Heart left ventricle (tissue), 16 donors: ENCODE measurements around the gene ABCC4. TPM values are rescaled to one million over a fixed set of nuclear protein-coding genes. Genes with fewer than 3 reads are reported as not detected.

ENCODE experiments used
- ATAC-seq, 4 donors: fragments of 200-7000 bp; cut with Tn5 transposase; one replicate each; pipeline ENCODE4 v1.9.1; 2020 to 2022; ENCODE audit warnings: moderate library complexity in 4 of 4, mild to moderate bottlenecking in 3 of 4, moderate number of reproducible peaks in 1 of 4
- DNase-seq, 5 donors: peaks; one replicate each; pipeline ENCODE4 v3.0.0-alpha.2; 2020
- H3K27ac ChIP-seq, 12 donors: fragments of 200-600 bp; sonication (generic) in 4 of 12; one replicate each; pipeline versions ENCODE4 v1.5.0 to v1.8.0; 2016 to 2022; ENCODE audit warnings: mild to moderate bottlenecking in 2 of 12
- H3K27me3 ChIP-seq, 9 donors: fragments of 200-600 bp; sonication (generic) in 2 of 9; one replicate each; pipeline versions ENCODE4 v1.5.1 to v1.8.0; 2016 to 2022; ENCODE audit warnings: mild to moderate bottlenecking in 3 of 9
- H3K36me3 ChIP-seq, 9 donors: fragments of 200-600 bp; sonication (generic) in 2 of 9; one replicate each; pipeline versions ENCODE4 v1.5.0 to v1.8.0; 2018 to 2022; ENCODE audit warnings: mild to moderate bottlenecking in 2 of 9
- H3K4me1 ChIP-seq, 12 donors: fragments of 200-600 bp; sonication (generic) in 4 of 12; one replicate each; pipeline versions ENCODE4 v1.5.0 to v1.8.0; 2016 to 2022; ENCODE audit warnings: mild to moderate bottlenecking in 3 of 12
- H3K4me3 ChIP-seq, 12 donors: fragments of 200-600 bp; sonication (generic) in 4 of 12; one replicate each; pipeline versions ENCODE4 v1.5.0 to v1.8.0; 2017 to 2022; ENCODE audit warnings: mild to moderate bottlenecking in 9 of 12, moderate library complexity in 4 of 12
- H3K9me3 ChIP-seq, 12 donors: fragments of 200-600 bp; sonication (generic) in 4 of 12; one replicate each; pipeline versions ENCODE4 v1.5.0 to v1.8.0; 2016 to 2022; ENCODE audit warnings: mild to moderate bottlenecking in 1 of 12
- POLR2A ChIP-seq, 2 donors: fragments of 450-650 bp; IDR thresholded peaks; one replicate each; pipeline ENCODE4 v1.6.1; 2017; ENCODE audit warnings: antibody characterized with exemption in 2 of 2, mild to moderate bottlenecking in 2 of 2, moderate library complexity in 2 of 2
- WGBS, 4 donors: extraction: QIAGEN DNeasy Blood & Tissue Kit in 2 of 4; methylation state at CpG; one replicate each; pipeline versions ENCODE4 v1.1.5 to v1.1.7; 2013 to 2018; 5-methylcytosine and 5-hydroxymethylcytosine counted together
- intact Hi-C, 10 donors: fragments of 100-400 bp; cut with DNase I; formaldehyde crosslinking; loops; one replicate each; pipeline versions ENCODE4 v1.11.1 to v1.14.2; 2022
- polyA plus RNA-seq, 2 donors: library from polyadenylated mRNA; stranded (reverse); fragments of 200-250 nt; gene quantifications; one replicate each; pipeline ENCODE4 v1.2.3, GENCODE V29; 2013
- total RNA-seq, 9 donors: library from RNA; depleted of rRNA in 2 of 9; stranded (reverse); fragments of >200 nt in 2 of 9; fragmentation: NEBNext Ultra II Directional in 3 of 9; extraction: Animal tissue kit (Norgen Biotek cat#: 25700) in 3 of 9; gene quantifications; one replicate each; pipeline versions ENCODE4 v1.1.0 to v1.2.4, GENCODE V29; 2016 to 2023
- TF ChIP-seq, protein P1 (sequence below), 12 donors: fragments of 200-600 bp; sonication (generic) in 4 of 12; IDR thresholded peaks; one replicate each; pipeline versions ENCODE4 v1.5.0 to v1.8.0; 2018 to 2022; ENCODE audit warnings: antibody characterized with exemption in 12 of 12, mild to moderate bottlenecking in 5 of 12
- donor health status: ischemic (EF 13 %, LVEDD 7.1; RV severe dilation, severe dysfunction).
- donor health status: healthy with polysubstance abuse.
- donor health status: DM: no; HTN: yes; CAD: no.
- donor health status: DM: no; HTN: no; CAD: no.
- donor health status: ischemic (EF 25% LVEDD 6.9; RV normal size, moderate dysfunction).
- donor health status: ischemic (EF 25% LVEDD 5.7; RV mildly dilated, moderate dysfunction).
- donor health status: healthy.
- donor health status: DM: yes; HTN: yes; CAD: no.
- donor health status: ischemic (EF 35%, LVEDD 5.7; RV mildly dilated, moderate dysfunction).
- donor health status: nonischemic (EF 11% LVEDD 7.7; RV severe dilation, severe dysfunction).
- donor health status: DM: yes; HTN: yes; CAD: no.
- donor health status: PGD.
- donor health status: ischemic (EF 29% LVEDD 5.4; RV normal size, mild dysfunction).
- donor health status: nonischemic (EF 23%, LVEDD 6.1; RV moderate dilation, normal function).

Gene ABCC4
- total and polyA plus RNA-seq, 11 donors: 0.69 to 9.0 (median 5.3) TPM

DNA sequence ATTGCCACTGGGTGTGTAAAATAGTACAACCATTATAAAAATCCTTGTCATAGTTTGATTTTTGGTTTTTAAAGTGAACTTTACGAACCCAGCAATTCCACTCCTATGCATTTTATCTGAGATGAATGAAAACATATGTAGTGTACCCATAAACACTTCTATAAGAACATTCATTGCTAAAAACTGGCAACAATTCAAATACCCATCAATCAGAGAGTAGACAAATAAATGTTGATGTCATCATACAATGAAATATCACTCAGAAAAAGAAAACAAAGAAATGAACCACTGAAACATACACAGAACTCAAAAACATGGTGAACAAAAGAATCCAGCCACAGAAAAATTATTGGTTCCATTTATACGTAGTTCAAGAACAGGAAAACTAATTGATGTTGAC lies 202.3 kb downstream of the ABCC4 start:
- no peak overlapping the region for H3K27ac ChIP-seq
- DNase-seq (no peak), ATAC-seq (no peak)
- H3K4me3 ChIP-seq: no peak overlapping the region
- intact Hi-C loops: no loop called here
- TF ChIP-seq, protein P1, sequence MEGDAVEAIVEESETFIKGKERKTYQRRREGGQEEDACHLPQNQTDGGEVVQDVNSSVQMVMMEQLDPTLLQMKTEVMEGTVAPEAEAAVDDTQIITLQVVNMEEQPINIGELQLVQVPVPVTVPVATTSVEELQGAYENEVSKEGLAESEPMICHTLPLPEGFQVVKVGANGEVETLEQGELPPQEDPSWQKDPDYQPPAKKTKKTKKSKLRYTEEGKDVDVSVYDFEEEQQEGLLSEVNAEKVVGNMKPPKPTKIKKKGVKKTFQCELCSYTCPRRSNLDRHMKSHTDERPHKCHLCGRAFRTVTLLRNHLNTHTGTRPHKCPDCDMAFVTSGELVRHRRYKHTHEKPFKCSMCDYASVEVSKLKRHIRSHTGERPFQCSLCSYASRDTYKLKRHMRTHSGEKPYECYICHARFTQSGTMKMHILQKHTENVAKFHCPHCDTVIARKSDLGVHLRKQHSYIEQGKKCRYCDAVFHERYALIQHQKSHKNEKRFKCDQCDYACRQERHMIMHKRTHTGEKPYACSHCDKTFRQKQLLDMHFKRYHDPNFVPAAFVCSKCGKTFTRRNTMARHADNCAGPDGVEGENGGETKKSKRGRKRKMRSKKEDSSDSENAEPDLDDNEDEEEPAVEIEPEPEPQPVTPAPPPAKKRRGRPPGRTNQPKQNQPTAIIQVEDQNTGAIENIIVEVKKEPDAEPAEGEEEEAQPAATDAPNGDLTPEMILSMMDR (IDR thresholded peaks at IDR 0.05): no peak
- TF ChIP-seq POLR2A (IDR thresholded peaks at IDR 0.05): no peak
- H3K4me1 ChIP-seq: no peaks in the 10 kb centered on the region
- no peaks in the 10 kb centered on the region for H3K27me3 ChIP-seq
- 81 to 91% (median 88%) methylated on average over 2 of the region's 2 CpGs for WGBS, 4 donors
- H3K9me3 ChIP-seq: peaks cover 0 to 30% (median 2%) of the 10 kb centered on the region in 12 donors
- peaks cover 0 to 6% (median 0%) of the 10 kb centered on the region in 9 donors for H3K36me3 ChIP-seq

DNA sequence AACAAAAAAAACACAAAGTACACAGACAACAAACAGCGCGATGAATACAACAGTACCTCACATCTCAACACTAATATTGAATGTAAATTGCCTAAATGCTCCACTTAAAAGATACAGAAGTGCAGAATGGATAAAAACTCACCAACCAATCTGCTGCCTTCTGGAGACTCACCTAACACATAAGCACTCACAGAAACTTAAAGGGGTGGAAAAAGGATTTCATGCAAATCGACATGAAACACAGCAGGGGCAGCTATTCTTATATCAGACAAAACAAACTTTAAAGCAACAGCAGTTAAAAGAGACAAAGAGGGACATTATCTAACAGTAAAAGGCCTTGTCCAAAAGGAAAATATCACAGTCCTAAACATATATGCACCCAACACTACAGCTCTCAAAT lies 209.5 kb downstream of the ABCC4 start:
- TF ChIP-seq, protein P1 (IDR thresholded peaks at IDR 0.05): no peak
- TF ChIP-seq POLR2A (IDR thresholded peaks at IDR 0.05): no peak
- 82 to 93% (median 88%) methylated on average over 3 of the region's 3 CpGs for WGBS, 4 donors

DNA sequence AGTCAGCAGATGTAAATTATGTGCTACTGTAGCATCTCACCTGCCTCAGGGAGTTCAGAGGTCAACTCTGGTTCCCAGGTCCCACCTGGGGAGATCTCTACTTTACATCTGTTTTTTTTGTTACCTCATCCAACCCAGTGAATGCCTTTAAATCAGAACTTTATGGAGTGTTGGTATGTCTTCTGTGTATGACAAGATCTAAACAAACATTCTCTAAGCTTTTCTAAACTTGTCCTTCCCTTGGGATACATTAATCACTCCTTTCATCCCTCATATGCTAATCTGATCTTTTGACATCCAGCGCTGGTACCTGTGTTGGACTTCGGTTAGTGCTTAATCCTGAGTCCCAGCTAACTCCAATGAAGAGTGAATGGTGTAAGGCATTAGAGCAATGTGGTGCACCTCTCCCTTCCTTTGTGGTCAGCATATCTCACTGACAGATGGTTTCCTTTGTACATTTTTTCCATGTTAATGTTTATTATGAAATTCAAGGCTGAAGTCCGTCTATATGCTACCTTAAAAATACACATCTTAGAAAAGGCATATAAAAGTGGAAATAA lies 213.4 kb downstream of the ABCC4 start:
- no peak for DNase-seq

More for the DNA sequence above, 209.5 kb downstream of the ABCC4 start:
- intact Hi-C loops: no loop called here
- Histone ChIP-seq H3K9me3 (peaks cover 0 to 9% (median 0%) of the 10 kb centered on the region in 12 donors), H3K27me3 (no peaks in the 10 kb centered on the region), H3K36me3 (peaks cover 0 to 6% (median 0%) of the 10 kb centered on the region in 9 donors), H3K4me3 (no peak overlapping the region), H3K4me1 (no peaks in the 10 kb centered on the region), H3K27ac (no peak overlapping the region)
- ATAC-seq: no peak
- DNase-seq: no peak

DNA sequence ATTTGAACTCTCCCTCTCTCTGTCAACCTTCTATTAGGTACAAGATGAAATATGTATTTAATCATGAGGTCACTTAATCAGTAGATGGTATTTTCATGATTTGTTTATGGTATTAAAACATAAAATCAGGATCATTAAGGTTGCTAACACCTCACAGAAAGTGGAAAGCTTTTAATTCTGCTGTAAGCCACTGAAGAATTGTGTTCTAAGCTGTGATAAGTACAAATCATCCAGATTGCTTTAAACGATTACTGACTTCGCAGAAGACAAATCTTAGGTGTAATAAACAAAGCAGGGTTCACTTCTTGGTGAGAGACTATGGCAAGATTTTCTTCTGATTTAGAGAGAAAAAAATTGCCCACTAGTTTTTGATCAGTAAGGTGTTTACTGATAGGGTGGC lies 214.5 kb downstream of the ABCC4 start:
- ATAC-seq (no peak), DNase-seq (no peak)
- Histone ChIP-seq H3K36me3 (no peaks in the 10 kb centered on the region), H3K4me3 (no peak overlapping the region), H3K27me3 (no peaks in the 10 kb centered on the region), H3K9me3 (peaks cover 0 to under 1% (median 0%) of the 10 kb centered on the region in 12 donors), H3K4me1 (no peaks in the 10 kb centered on the region), H3K27ac (no peak overlapping the region)
- TF ChIP-seq POLR2A (IDR thresholded peaks at IDR 0.05): no peak
- TF ChIP-seq, protein P1 (IDR thresholded peaks at IDR 0.05): no peak
- 90 to 96% (median 92%) methylated on average over 2 of the region's 2 CpGs for WGBS, 4 donors
- intact Hi-C loops: no loop called here

More for the DNA sequence above, 213.4 kb downstream of the ABCC4 start:
- TF ChIP-seq, protein P1 (IDR thresholded peaks at IDR 0.05): no peak
- TF ChIP-seq POLR2A (IDR thresholded peaks at IDR 0.05): no peak
- ATAC-seq: no peak
- peaks cover 0 to 6% (median 0%) of the 10 kb centered on the region in 12 donors for H3K9me3 ChIP-seq
- 80 to 85% (median 83%) methylated on average over 3 of the region's 3 CpGs for WGBS, 4 donors
- H3K4me1 ChIP-seq: no peaks in the 10 kb centered on the region
- no peaks in the 10 kb centered on the region for H3K36me3 ChIP-seq
- H3K27ac ChIP-seq: no peak overlapping the region
- H3K27me3 ChIP-seq: no peaks in the 10 kb centered on the region
- intact Hi-C loops: no loop called here
- no peak overlapping the region for H3K4me3 ChIP-seq
